Natural killer cell (primary cell): Measurements from ENCODE around the gene DLL4. TPM values are rescaled to one million over a fixed set of nuclear protein-coding genes. Genes with fewer than 3 reads are reported as not detected.

Experiments used
- ATAC-seq, 3 donors: fragments of 150-1000 bp in 2 of 3; fragments of 200-7000 bp in 1 of 3; cut with Tn5 transposase; 1 replicate in 1 of 3; 2 replicates in 2 of 3; pipeline ENCODE4 v1.10.0; 2021; ENCODE audit warnings: mild to moderate bottlenecking in 2 of 3, moderate library complexity in 2 of 3
- DNase-seq, 2 donors: peaks; one replicate each; pipeline versions ENCODE4 v3.0.0 to v3.0.0-alpha.2; 2013 to 2021; ENCODE audit warnings: mixed read lengths in 1 of 2
- H3K27ac ChIP-seq: one replicate; pipeline ENCODE4 v1.5.1; 2013; ENCODE audit warnings: mild to moderate bottlenecking, low read length
- H3K27me3 ChIP-seq: one replicate; pipeline ENCODE4 v1.6.1; 2013; ENCODE audit warnings: low read length; ENCODE audit not compliant: control insufficient read depth, insufficient read depth
- H3K36me3 ChIP-seq: one replicate; pipeline ENCODE4 v1.6.1; 2013; ENCODE audit warnings: low read length; ENCODE audit not compliant: control insufficient read depth, insufficient read depth
- H3K4me1 ChIP-seq: one replicate; pipeline ENCODE4 v1.6.1; 2013; ENCODE audit warnings: low read length; ENCODE audit not compliant: control insufficient read depth, insufficient read depth
- H3K4me3 ChIP-seq: one replicate; pipeline ENCODE4 v1.5.1; 2013; ENCODE audit warnings: low read length
- H3K9me3 ChIP-seq: one replicate; pipeline ENCODE4 v1.6.1; 2013; ENCODE audit warnings: low read length; ENCODE audit not compliant: control insufficient read depth, insufficient read depth
- H3K27ac Mint-ChIP-seq, 2 donors: one replicate each; pipeline ENCODE4 v1.8.0; 2022; ENCODE audit warnings: mild to moderate bottlenecking in 2 of 2, mixed read lengths in 2 of 2, moderate library complexity in 1 of 2
- H3K27me3 Mint-ChIP-seq, 2 donors: one replicate each; pipeline ENCODE4 v1.8.0; 2022; ENCODE audit warnings: low read depth in 2 of 2, mixed read lengths in 2 of 2
- H3K36me3 Mint-ChIP-seq: one replicate; pipeline ENCODE4 v1.8.0; 2022; ENCODE audit warnings: mixed read lengths
- H3K4me1 Mint-ChIP-seq, 2 donors: one replicate each; pipeline ENCODE4 v1.8.0; 2022; ENCODE audit warnings: mixed read lengths in 2 of 2
- H3K4me3 Mint-ChIP-seq: one replicate; pipeline ENCODE4 v1.8.0; 2022; ENCODE audit warnings: mild to moderate bottlenecking, moderate library complexity, mixed read lengths
- H3K9me3 Mint-ChIP-seq, 2 donors: one replicate each; pipeline ENCODE4 v1.8.0; 2022; ENCODE audit warnings: mixed read lengths in 2 of 2
- WGBS: methylation state at CpG from one replicate; pipeline ENCODE4 v1.1.7; 2013; ENCODE audit warnings: missing lambda C conversion rate; ENCODE audit not compliant: insufficient coverage; 5-methylcytosine and 5-hydroxymethylcytosine counted together
- intact Hi-C: fragments of 100-400 bp; cut with micrococcal nuclease; formaldehyde crosslinking; loops from one replicate; pipeline ENCODE4 v1.14.2; 2022
- total RNA-seq, 4 donors: library from RNA; stranded (reverse); fragments of 120-200 nt in 1 of 4; gene quantifications; one replicate each; pipeline versions ENCODE4 v1.2.3 to v1.2.4, GENCODE V29; 2013 to 2022
- TF ChIP-seq, protein P1 (sequence below): fragments of 200-600 bp; IDR thresholded peaks from one replicate; pipeline ENCODE4 v1.8.0; 2022; ENCODE audit warnings: antibody characterized with exemption

Gene DLL4
- total RNA-seq, 3 donors from 2014 or later (not counting 1 experiment from before 2014, with no cell fraction given), result 0.10 to 0.16 TPM; not detected in 1

- 93% methylated on average over 2 of the region's 4 CpGs for WGBS
- H3K27me3 ChIP-seq, result no peaks in the 10 kb centered on the region
- H3K36me3 Mint-ChIP-seq, result no peaks in the 10 kb centered on the region
- H3K4me3 ChIP-seq, result no peak overlapping the region
- no peaks in the 10 kb centered on the region for H3K9me3 Mint-ChIP-seq
- H3K36me3 ChIP-seq, result no peaks in the 10 kb centered on the region
- H3K4me1 ChIP-seq, result peaks cover 17% of the 10 kb centered on the region
- intact Hi-C loops, result no loop called here
- TF ChIP-seq, protein P1, sequence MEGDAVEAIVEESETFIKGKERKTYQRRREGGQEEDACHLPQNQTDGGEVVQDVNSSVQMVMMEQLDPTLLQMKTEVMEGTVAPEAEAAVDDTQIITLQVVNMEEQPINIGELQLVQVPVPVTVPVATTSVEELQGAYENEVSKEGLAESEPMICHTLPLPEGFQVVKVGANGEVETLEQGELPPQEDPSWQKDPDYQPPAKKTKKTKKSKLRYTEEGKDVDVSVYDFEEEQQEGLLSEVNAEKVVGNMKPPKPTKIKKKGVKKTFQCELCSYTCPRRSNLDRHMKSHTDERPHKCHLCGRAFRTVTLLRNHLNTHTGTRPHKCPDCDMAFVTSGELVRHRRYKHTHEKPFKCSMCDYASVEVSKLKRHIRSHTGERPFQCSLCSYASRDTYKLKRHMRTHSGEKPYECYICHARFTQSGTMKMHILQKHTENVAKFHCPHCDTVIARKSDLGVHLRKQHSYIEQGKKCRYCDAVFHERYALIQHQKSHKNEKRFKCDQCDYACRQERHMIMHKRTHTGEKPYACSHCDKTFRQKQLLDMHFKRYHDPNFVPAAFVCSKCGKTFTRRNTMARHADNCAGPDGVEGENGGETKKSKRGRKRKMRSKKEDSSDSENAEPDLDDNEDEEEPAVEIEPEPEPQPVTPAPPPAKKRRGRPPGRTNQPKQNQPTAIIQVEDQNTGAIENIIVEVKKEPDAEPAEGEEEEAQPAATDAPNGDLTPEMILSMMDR, result no peak
- no peak for DNase-seq
- H3K27ac Mint-ChIP-seq, result no peak overlapping the region
- H3K27me3 Mint-ChIP-seq, result peaks cover 0 to 6% of the 10 kb centered on the region in 2 donors
- peaks cover 0 to 11% of the 10 kb centered on the region in 2 donors for H3K4me1 Mint-ChIP-seq
- no peak overlapping the region for H3K27ac ChIP-seq
- no peak overlapping the region for H3K4me3 Mint-ChIP-seq
- ATAC-seq, result no peak
- H3K9me3 ChIP-seq, result no peaks in the 10 kb centered on the region
Measured at GRCh38 chr15:40957041-40957555, 28.0 kb downstream of the DLL4 start.

DNA sequence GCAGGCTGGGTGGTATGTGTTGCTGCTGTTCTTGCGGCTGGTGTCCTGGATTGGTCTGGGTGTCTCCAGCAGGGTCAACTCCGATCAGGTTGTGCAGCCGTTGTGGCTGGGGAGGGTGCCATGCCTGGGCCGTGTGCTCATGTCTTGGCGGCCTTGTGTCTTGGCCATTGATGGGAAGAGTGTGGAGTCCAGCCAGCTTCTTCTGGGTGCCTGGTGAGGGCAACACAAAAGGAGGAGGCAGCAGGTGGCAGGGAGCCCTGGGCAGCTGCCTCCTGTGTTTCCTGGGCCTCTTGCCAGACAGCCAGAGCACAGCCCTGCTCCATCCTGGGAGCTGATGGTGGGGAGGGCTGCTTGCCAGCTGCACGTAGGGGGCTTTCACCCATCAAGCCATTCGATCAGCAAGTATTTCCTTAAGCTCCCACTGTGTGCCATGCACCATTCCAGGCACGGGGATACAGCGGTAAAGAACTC is 28.5 kb downstream of the DLL4 start:
- no peaks in the 10 kb centered on the region for H3K9me3 ChIP-seq
- Mint-ChIP-seq H3K4me1 (peaks cover 0 to 9% of the 10 kb centered on the region in 2 donors), H3K9me3 (no peaks in the 10 kb centered on the region), H3K36me3 (no peaks in the 10 kb centered on the region), H3K27ac (no peak overlapping the region), H3K4me3 (no peak overlapping the region), H3K27me3 (peaks cover 0 to 6% of the 10 kb centered on the region in 2 donors)
- H3K36me3 ChIP-seq, result no peaks in the 10 kb centered on the region
- H3K4me1 ChIP-seq, result peaks cover 12% of the 10 kb centered on the region
- H3K27me3 ChIP-seq, result no peaks in the 10 kb centered on the region
- TF ChIP-seq, protein P1, result no peak
- 82% methylated on average over 9 of the region's 9 CpGs for WGBS
- ATAC-seq, result no peak
- no peak for DNase-seq
- no peak overlapping the region for H3K27ac ChIP-seq
- no peak overlapping the region for H3K4me3 ChIP-seq
- intact Hi-C loops, result no loop called here

DNA sequence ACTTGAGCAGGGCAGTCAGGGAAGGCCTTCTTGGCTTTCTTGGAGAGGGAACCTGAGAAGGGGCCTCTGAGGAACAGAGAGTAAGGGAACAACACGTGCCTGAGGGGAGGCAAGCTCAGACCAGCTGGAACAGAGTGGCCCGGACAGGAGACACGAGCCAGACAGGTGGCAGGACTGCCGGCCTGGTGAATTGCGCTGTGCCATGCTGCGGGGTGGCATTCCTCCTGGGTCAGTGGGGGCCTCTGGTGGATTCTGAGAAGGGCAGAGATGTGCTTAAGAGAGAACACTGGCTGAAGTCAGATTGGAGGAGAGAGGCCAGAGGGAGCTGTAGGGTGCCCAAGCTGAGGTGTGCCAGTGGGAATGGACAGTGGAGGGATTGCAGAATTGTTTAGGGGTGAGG is 29.0 kb downstream of the DLL4 start:
- ATAC-seq, result no peak
- H3K27me3 ChIP-seq, result no peaks in the 10 kb centered on the region
- H3K27ac ChIP-seq, result no peak overlapping the region
- H3K36me3 Mint-ChIP-seq, result no peaks in the 10 kb centered on the region
- intact Hi-C loops, result no loop called here
- H3K9me3 Mint-ChIP-seq, result no peaks in the 10 kb centered on the region
- H3K9me3 ChIP-seq, result no peaks in the 10 kb centered on the region
- DNase-seq, result no peak
- TF ChIP-seq, protein P1, result no peak
- WGBS, result 88% methylated on average over 6 of the region's 6 CpGs
- no peak overlapping the region for H3K27ac Mint-ChIP-seq
- H3K4me1 ChIP-seq, result peaks cover 9% of the 10 kb centered on the region
- no peaks in the 10 kb centered on the region for H3K36me3 ChIP-seq
- peaks cover 0 to 9% of the 10 kb centered on the region in 2 donors for H3K27me3 Mint-ChIP-seq
- no peak overlapping the region for H3K4me3 Mint-ChIP-seq
- peaks cover 0 to 5% of the 10 kb centered on the region in 2 donors for H3K4me1 Mint-ChIP-seq
- H3K4me3 ChIP-seq, result no peak overlapping the region

DNA sequence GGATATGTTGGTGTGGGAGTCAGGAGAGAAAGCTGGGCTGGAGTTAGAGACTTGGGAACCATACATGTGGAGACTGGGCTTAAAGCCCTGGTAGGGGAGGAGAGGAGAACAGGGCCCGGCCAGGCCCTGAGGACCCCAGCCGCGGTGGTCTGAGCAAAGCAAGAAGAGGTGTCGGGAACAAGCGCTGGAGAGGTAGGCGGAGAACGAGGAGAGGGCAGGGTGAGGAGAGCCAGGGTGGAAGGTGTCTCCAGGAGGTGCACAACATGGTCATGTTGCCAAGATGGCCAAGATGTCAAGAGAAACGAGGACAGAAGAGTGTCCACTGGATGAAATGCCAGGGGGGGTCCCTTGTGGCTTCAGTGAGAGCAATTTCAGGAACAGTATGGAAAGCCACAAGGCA is 29.6 kb downstream of the DLL4 start:
- no peaks in the 10 kb centered on the region for H3K36me3 ChIP-seq
- DNase-seq (no peak), ATAC-seq (no peak)
- Mint-ChIP-seq H3K4me1 (no peaks in the 10 kb centered on the region), H3K27me3 (peaks cover 0 to 11% of the 10 kb centered on the region in 2 donors), H3K27ac (no peak overlapping the region), H3K9me3 (no peaks in the 10 kb centered on the region), H3K36me3 (no peaks in the 10 kb centered on the region), H3K4me3 (no peak overlapping the region)
- no peaks in the 10 kb centered on the region for H3K27me3 ChIP-seq
- intact Hi-C loops, result no loop called here
- TF ChIP-seq, protein P1, result no peak
- H3K27ac ChIP-seq, result no peak overlapping the region
- H3K9me3 ChIP-seq, result no peaks in the 10 kb centered on the region
- WGBS, result 92% methylated on average over 7 of the region's 8 CpGs
- H3K4me1 ChIP-seq, result peaks cover 3% of the 10 kb centered on the region
- no peak overlapping the region for H3K4me3 ChIP-seq
